Tibial artery (tissue), 4 donors: ENCODE measurements around the gene CEP290.
A peak's percentile ranks its signal among the peaks of the same experiment; 100 is the strongest.

Source experiments
- DNase-seq, 2 donors: peaks; one replicate each; pipeline ENCODE4 v3.0.0-alpha.2; 2019
- H3K27ac ChIP-seq, 2 donors: fragments of 200-600 bp; sonication (generic) in 1 of 2; 1 replicate in 1 of 2; 2 replicates in 1 of 2; pipeline ENCODE4 v1.5.1; 2018 to 2019; ENCODE audit warnings: mild to moderate bottlenecking in 1 of 2
- H3K27me3 ChIP-seq, 2 donors: fragments of 200-600 bp; sonication (generic) in 1 of 2; one replicate each; pipeline versions ENCODE4 v1.5.1 to v1.6.0; 2016 to 2019
- H3K36me3 ChIP-seq, 3 donors: fragments of 200-600 bp; sonication (generic) in 2 of 3; one replicate each; pipeline ENCODE4 v1.5.1; 2016 to 2019; ENCODE audit warnings: mild to moderate bottlenecking in 2 of 3
- H3K4me1 ChIP-seq, 4 donors: fragments of 200-600 bp; sonication (generic) in 2 of 4; 1 replicate in 3 of 4; 2 replicates in 1 of 4; pipeline ENCODE4 v1.5.1; 2016 to 2019
- H3K4me3 ChIP-seq, 2 donors: fragments of 200-600 bp; sonication (generic) in 1 of 2; 1 replicate in 1 of 2; 2 replicates in 1 of 2; pipeline ENCODE4 v1.5.1; 2018 to 2019; ENCODE audit warnings: mild to moderate bottlenecking in 2 of 2
- H3K9me3 ChIP-seq, 3 donors: fragments of 200-600 bp; sonication (generic) in 1 of 3; one replicate each; pipeline ENCODE4 v1.5.1; 2016 to 2019
- intact Hi-C: fragments of 100-400 bp; cut with DNase I; formaldehyde crosslinking; loops from one replicate; pipeline ENCODE4 v1.15.0; 2023; ENCODE audit warnings: low total_unique reads
- TF ChIP-seq, protein P1 (sequence below), 2 experiments: fragments of 200-600 bp in 1 of 2; fragments of 450-650 bp in 1 of 2; IDR thresholded peaks; one replicate each; pipeline ENCODE4 v1.5.1; 2017 to 2019; ENCODE audit warnings: antibody characterized with exemption in 2 of 2, mild to moderate bottlenecking in 1 of 2, moderate library complexity in 1 of 2

The CEP290 gene, protein sequence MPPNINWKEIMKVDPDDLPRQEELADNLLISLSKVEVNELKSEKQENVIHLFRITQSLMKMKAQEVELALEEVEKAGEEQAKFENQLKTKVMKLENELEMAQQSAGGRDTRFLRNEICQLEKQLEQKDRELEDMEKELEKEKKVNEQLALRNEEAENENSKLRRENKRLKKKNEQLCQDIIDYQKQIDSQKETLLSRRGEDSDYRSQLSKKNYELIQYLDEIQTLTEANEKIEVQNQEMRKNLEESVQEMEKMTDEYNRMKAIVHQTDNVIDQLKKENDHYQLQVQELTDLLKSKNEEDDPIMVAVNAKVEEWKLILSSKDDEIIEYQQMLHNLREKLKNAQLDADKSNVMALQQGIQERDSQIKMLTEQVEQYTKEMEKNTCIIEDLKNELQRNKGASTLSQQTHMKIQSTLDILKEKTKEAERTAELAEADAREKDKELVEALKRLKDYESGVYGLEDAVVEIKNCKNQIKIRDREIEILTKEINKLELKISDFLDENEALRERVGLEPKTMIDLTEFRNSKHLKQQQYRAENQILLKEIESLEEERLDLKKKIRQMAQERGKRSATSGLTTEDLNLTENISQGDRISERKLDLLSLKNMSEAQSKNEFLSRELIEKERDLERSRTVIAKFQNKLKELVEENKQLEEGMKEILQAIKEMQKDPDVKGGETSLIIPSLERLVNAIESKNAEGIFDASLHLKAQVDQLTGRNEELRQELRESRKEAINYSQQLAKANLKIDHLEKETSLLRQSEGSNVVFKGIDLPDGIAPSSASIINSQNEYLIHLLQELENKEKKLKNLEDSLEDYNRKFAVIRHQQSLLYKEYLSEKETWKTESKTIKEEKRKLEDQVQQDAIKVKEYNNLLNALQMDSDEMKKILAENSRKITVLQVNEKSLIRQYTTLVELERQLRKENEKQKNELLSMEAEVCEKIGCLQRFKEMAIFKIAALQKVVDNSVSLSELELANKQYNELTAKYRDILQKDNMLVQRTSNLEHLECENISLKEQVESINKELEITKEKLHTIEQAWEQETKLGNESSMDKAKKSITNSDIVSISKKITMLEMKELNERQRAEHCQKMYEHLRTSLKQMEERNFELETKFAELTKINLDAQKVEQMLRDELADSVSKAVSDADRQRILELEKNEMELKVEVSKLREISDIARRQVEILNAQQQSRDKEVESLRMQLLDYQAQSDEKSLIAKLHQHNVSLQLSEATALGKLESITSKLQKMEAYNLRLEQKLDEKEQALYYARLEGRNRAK (N-terminal part only)

DNA sequence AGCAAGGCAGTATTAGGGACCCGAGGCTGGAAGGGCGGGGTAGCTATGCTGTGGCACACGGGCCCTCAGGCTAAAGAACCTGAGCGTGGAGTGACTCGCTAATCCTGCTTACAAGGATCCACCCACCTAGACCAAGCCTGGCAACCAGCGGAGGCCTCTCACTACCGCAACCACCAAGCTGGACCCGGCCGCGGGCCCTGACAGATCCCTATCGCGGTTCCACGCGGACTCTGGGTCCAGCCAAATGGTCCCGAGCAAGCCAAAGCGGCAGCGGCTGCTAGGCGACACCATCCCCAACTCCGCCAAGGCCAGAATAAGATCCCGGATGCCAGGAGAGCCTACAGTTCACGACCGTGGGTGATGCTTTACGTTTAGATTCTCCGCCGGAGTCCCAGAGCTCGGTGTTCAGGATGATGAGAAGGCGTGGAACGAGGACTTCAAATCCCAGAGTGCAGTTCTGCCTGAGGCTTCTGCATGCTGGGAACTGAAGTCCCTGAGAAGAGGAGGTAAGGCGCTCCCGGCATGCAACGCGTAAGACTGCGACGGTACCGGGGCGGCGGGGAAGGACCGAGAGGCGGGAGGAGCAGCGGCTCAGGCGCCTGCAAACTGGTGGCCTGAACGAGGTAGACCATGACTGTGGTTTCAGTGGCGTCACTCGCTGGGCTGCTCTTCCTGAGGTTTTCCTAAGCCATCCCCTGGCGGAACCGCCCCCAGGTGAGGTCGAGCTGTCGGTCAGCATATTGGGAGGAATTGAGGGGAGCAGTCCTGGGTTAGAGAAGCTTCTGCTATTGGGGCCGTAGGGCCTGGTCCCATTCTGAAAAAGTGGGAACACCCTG lies at the start of gene CEP290, which contains the start of gene TMTC3:
TSS of gene CEP290 (minus strand) at position 315 of the 836 bp plus-strand sequence. CDS start 781 bp downstream, outside the sequence.
TSS of gene TMTC3 (plus strand) at position 534 of the 836 bp plus-strand sequence. CDS start 6,009 bp downstream, outside the sequence.
- no peaks in the 10 kb centered on the region for H3K9me3 ChIP-seq
- H3K27me3 ChIP-seq, result no peaks in the 10 kb centered on the region
- peak within 1 kb of the TSS; percentile 75 to 76 for H3K4me3 ChIP-seq
- peak within 1 kb of the TSS; percentile 82 to 85 for H3K27ac ChIP-seq
- intact Hi-C loops, result no loop called here
- peaks cover 0 to 19% (median 6%) of the 10 kb centered on the region in 4 donors for H3K4me1 ChIP-seq
- TF ChIP-seq, protein P1, sequence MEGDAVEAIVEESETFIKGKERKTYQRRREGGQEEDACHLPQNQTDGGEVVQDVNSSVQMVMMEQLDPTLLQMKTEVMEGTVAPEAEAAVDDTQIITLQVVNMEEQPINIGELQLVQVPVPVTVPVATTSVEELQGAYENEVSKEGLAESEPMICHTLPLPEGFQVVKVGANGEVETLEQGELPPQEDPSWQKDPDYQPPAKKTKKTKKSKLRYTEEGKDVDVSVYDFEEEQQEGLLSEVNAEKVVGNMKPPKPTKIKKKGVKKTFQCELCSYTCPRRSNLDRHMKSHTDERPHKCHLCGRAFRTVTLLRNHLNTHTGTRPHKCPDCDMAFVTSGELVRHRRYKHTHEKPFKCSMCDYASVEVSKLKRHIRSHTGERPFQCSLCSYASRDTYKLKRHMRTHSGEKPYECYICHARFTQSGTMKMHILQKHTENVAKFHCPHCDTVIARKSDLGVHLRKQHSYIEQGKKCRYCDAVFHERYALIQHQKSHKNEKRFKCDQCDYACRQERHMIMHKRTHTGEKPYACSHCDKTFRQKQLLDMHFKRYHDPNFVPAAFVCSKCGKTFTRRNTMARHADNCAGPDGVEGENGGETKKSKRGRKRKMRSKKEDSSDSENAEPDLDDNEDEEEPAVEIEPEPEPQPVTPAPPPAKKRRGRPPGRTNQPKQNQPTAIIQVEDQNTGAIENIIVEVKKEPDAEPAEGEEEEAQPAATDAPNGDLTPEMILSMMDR (IDR thresholded peaks at IDR 0.05), result no peak
- DNase-seq, result peak; percentile 98
- peaks cover 0 to 5% (median 0%) of the 10 kb centered on the region in 3 donors for H3K36me3 ChIP-seq

DNA sequence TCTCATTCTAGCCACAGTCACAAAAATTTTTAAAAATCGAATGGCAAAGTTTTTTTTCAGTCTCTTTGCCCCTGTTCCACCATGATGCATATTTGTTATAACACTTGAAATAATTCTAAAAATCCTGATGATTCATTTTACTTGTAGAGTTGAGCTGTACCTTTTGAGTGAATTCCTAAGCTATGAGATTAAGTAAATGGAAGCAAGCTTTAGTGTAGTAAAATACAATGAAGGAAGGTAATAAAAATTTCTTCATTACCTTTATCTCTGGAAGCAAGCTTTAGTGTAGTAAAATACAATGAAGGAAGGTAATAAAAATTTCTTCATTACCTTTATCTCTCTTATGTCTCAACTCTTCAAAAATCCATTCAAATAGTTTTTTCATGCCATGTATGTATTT lies 46.3 kb upstream of the CEP290 start:
- peaks cover 16 to 32% (median 25%) of the 10 kb centered on the region in 3 donors for H3K36me3 ChIP-seq
- TF ChIP-seq, protein P1 (IDR thresholded peaks at IDR 0.05), result no peak
- no peaks in the 10 kb centered on the region for H3K27me3 ChIP-seq
- no peak for DNase-seq
- no peak overlapping the region for H3K27ac ChIP-seq
- H3K4me1 ChIP-seq, result no peaks in the 10 kb centered on the region
- no peaks in the 10 kb centered on the region for H3K9me3 ChIP-seq
- intact Hi-C loops, result no loop called here
- H3K4me3 ChIP-seq, result no peak overlapping the region

GRCh38 chr12:88187571-88187970 lies 45.7 kb upstream of the CEP290 start:
- no peak overlapping the region for H3K27ac ChIP-seq
- H3K36me3 ChIP-seq, result peaks cover 22 to 32% (median 25%) of the 10 kb centered on the region in 3 donors
- no peak overlapping the region for H3K4me3 ChIP-seq
- no peaks in the 10 kb centered on the region for H3K4me1 ChIP-seq
- TF ChIP-seq, protein P1 (IDR thresholded peaks at IDR 0.05), result no peak
- DNase-seq, result no peak
- no peaks in the 10 kb centered on the region for H3K9me3 ChIP-seq
- no peaks in the 10 kb centered on the region for H3K27me3 ChIP-seq
- intact Hi-C loops, result no loop called here

- intact Hi-C loops, result no loop called here
- Histone ChIP-seq H3K4me1 (no peaks in the 10 kb centered on the region), H3K27me3 (no peaks in the 10 kb centered on the region), H3K27ac (no peak overlapping the region), H3K36me3 (peaks cover 27 to 37% (median 32%) of the 10 kb centered on the region in 3 donors), H3K9me3 (no peaks in the 10 kb centered on the region), H3K4me3 (no peak overlapping the region)
- TF ChIP-seq, protein P1 (IDR thresholded peaks at IDR 0.05), result no peak
- DNase-seq, result no peak
Measured at GRCh38 chr12:88185988-88186387, 44.1 kb upstream of the CEP290 start.
